ENCODE measurements around the gene TMEM219.
"Not testable (repeated sequence)": the region's sequence is repeated elsewhere in the genome, so short reads cannot be mapped to it uniquely, and the experiment has no call there.

TMEM219 gene

DNA sequence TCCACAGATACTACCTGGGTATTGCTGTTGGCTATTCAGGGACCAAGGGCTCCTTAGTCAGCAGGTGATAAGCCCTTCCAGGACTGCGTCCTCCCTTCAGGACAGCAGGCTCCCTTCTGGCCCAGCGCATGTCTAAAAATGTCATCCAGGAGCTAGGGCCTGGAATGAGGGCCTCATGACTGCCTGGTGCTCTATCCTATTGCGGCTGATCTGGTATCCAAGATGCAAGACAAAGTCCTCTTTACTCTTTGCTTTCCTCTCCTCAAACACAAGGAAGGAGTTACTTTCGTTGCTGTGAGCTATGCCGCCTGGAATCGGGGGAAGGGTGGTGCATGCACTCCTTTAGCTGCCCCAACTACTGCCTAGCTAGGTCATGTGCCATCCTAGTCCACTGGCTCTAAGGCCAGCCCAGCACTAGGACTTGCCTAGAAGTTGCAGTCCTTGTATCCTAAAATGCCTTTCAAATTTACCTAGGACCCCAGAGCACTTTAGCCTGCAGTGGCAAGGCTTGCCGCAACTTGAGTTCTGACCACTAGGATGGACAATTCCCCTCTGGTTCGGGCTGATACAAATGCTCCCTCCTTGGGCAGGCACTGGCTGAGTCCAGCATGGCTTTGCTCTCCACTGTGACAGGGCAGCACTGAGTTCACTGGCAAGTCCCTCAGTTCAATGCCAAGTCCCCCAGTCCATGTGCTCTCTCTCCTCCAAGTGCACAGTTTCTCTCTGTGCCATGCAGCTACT lies 10.1 kb upstream of the TMEM219 start:
- DNase-seq, result no peak

DNA sequence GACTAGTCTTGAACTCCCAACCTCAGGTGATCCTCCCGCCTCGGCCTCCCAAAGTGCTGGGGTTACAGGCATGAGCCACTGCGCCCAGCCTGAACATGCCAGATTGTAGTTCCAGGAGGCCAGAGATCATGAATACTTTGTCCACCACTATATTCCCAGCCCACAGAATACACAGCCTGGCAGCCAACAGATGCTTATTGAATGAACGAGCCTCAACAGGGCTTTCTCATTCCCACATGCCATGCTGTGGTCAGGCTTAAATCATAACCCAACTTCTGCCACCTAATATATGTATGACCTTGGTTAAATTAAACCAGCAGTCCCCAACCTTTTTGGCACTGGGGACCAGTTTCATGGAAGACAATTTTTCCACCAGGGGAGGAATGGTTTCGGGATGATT lies 3.1 kb upstream of the TMEM219 start:
- no peak for DNase-seq

GRCh38 chr16:29959293-29959692 lies 2.6 kb upstream of the TMEM219 start:
- DNase-seq, result no peak

DNA sequence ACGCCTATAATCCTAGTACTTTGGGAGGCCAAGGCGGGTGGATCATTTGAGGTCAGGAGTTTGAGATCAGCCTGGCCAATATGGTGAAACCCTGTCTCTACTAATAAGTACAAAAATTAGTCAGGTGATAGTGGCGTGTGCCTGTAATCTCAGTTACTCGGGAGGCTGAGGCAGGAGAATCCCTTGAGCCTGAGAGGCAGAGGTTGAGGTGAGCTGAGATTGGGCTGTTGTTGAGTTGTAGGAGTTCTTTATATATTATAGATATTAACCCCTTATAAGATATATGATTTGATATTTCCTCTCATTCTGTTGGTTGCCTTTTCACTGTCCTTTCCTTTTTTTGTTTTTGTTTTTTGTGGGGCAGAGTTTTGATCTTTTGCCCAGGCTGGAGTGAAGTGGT lies 2.1 kb upstream of the TMEM219 start:
- DNase-seq, result not testable (repeated sequence)

GRCh38 chr16:29961127-29961478 lies 776 bp upstream of the TMEM219 start:
- no peak for DNase-seq

DNA sequence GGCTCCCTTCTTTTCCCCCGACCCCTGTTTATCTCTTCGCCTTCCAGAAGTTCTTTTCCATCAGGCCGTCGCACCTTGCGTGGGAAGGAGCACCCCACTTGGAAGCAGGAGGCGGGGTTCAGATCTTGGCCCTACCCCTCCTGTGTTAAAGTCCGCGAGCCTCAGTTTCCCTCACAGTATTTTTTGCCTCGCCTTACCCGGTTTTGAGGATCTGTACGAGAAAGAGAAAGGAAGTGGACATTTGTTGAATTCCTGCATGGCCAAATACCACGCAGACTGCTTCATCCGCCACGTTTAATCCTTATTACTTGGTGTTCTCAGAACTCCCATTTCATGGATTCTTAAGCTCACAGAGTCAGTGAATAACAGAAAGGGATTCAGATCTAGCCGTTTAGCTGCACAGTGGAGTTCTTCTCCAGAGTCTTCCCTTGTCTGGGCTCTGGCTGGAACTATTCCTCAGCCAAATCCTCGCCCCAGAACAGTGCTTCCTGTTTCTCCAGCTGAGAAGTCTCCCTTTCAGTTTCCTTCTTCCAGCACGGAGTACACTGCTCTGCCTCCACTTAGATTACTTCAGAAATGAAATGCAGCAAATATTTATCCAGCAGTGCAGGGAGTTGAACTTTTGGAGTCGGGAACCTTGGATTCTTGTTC lies 590 bp downstream of the TMEM219 start:
- peak; percentile 9 for DNase-seq

DNA sequence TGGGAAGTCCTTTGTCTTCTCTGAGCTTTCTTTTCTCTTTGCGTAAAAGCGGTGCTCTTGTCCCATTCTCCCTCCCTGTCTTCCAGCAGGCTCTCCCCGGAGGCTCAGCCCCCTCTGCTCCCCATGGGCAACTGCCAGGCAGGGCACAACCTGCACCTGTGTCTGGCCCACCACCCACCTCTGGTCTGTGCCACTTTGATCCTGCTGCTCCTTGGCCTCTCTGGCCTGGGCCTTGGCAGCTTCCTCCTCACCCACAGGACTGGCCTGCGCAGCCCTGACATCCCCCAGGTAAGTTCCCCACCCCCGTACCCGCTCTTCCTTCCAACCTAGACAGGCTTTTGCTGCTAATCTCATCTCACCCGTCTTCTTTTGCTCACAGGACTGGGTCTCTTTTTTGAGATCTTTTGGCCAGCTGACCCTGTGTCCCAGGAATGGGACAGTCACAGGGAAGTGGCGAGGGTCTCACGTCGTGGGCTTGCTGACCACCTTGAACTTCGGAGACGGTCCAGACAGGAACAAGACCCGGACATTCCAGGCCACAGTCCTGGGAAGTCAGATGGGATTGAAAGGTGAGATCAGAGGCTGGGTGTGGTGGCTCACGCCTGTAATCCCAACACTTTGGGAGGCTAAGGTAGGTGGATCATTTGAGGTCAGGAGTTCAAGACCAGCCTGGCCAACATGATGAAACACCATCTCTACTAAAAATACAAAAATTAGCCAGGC lies 1.3 kb downstream of the TMEM219 start:
- no peak for DNase-seq

DNA sequence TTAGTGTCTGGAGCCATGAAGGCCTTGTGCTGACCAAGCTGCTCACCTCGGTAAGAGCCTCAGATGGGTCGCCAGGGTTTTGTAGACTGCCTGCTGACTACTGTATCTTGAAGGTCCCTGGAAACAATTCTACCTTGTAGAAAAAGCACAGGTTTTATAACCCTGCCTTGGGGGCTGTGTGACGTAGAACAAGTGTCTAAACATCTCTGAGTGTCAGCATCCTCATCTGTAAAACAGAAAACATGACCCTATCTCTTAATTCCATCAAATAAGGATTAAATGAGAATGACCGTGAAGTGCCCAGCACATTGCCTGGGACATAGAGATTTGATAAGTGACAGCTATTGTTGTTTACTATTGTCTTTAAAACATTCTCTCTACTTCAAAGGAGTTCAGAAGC lies 6.3 kb downstream of the TMEM219 start:
- no peak for DNase-seq

DNA sequence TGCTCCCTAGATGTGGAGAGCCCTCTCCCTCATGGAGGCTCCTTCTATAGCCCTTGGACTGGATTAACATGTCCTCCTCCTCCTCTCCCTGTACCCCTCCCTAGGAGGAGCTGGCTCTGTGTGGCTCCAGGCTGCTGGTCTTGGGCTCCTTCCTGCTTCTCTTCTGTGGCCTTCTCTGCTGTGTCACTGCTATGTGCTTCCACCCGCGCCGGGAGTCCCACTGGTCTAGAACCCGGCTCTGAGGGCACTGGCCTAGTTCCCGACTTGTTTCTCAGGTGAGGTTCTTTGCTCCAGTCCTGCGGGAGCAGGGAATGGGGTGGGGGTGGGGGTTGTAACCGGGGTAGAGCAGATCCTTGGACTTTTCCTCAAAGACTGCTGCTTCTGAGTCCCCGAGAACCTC lies 9.4 kb downstream of the TMEM219 start:
- DNase-seq, result no peak

- no peak for DNase-seq
These were observed 10.6 kb downstream of the TMEM219 start for GRCh38 chr16:29972500-29972899.

DNA sequence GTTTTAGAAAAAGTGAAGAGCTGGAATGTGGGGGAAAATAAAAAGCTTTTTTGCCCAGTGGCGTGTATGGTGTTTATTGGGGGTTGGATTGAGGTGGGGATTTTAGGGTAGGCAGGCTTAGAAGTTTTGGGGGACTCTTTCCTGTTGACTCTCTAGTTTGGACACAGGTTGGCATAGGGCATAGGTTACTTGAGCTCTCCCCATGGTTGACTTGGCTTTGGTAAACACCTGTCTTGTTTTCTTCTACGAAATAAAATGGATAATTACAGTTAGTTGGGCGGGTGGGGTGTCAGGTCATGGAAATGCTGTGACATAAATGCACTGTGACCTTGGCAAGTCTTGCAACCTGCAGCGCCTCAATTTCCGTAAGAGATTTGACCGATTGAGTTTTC lies 11.1 kb downstream of the TMEM219 start:
- DNase-seq, result no peak

DNA sequence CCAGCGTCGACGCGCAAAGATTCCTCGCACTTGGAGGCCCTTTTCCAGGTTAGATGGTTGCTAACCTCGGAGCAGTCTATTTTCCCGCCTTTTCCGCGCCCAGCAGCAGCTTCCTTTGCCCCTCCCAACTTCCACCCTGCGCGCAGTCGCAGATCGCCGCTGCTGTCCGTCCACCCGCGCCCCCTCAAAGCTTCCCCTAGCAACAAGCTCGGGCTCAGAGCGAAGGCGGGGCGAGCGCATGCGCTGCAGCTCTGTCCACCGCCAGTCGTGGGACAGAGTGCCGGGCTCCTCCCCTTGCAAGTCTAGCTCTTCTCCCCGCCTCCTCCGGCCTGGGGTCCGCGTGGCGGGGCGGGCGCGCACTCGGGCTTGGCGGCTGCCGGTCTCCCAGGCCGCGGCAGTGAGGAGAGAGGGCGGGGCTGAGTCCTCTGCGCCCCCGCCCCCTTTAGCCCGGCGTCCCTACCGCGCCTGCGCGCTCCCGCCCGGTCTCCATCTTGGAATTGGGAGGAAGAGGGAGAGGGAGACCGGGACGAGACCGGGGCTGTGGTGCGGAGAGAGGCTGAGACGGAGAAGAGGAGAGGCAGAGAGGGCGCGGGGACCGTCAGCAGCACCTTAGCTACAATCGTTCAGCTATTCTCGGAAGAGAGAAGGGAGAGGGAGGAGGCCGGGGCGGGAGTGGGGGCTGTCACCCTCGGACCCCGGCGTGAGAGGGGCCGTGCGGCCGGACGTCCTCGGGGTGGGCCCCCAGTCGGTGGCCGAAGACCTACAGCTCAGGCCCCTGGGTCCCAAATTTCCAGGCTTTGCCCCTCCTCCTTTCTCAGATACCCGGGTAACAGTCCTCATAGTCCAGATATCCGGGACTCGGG lies 11.7 kb downstream of the TMEM219 start, which contains the start of gene TAOK2:
TSS of gene TAOK2 (plus strand) at position 485 of the 863 bp plus-strand sequence. CDS start 3,905 bp downstream, outside the sequence.
- peak; percentile 99 for DNase-seq

GRCh38 chr16:29974291-29975133 lies 12.6 kb downstream of the TMEM219 start:
- no peak for DNase-seq

DNA sequence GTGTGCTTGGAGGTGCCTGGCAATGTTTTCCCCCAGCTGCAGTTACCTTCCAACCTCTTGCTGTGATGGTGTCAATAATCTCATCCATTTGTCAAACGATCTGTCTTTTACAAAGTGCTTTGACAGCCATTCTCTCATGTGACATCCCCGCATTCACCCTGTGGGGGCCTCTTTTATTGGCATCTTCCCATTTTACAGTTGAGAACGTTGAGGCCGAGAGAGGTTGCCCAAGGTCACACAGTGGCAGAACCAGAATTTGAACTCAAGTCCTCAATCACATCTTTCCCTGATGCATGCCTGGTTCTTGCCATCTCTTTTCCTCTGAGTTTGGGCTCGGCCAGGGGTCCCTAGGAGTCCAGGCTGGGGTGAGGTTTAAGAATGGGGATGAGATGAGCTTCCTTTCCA lies 13.3 kb downstream of the TMEM219 start:
- no peak for DNase-seq

GRCh38 chr16:29975811-29976511 lies 14.1 kb downstream of the TMEM219 start:
- DNase-seq, result no peak

- DNase-seq, result no peak
These were observed 15.4 kb downstream of the TMEM219 start for GRCh38 chr16:29977063-29977825.

GRCh38 chr16:29978081-29978480 lies 16.2 kb downstream of the TMEM219 start:
- no peak for DNase-seq

DNA sequence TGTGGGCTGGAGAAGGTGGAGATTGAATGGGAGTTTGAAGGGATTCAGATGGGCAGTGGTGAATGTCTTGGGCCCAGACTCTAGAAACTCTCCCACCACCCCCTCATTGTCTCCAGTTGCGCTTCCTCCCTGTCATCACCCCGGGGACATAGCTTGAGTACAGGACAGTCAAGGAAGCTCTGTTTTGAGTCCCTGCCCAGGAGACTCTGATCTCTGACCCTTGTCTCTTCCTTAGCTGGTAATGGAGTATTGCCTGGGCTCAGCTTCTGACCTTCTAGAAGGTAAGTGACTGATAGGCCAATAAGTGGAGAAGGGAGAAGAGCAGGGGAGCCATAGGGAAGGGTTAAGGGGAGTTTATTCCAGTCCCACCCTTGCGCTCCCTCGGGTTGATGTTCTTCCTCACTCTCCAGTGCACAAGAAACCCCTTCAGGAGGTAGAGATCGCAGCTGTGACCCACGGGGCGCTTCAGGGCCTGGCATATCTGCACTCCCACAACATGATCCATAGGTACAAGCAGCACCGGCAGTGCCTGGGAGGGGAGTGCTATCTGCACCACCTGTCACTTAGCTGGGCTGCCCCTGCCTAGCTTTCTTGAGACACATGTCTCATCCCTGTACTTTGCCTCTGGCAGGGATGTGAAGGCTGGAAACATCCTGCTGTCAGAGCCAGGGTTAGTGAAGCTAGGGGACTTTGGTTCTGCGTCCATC lies 16.8 kb downstream of the TMEM219 start:
- DNase-seq, result no peak

DNA sequence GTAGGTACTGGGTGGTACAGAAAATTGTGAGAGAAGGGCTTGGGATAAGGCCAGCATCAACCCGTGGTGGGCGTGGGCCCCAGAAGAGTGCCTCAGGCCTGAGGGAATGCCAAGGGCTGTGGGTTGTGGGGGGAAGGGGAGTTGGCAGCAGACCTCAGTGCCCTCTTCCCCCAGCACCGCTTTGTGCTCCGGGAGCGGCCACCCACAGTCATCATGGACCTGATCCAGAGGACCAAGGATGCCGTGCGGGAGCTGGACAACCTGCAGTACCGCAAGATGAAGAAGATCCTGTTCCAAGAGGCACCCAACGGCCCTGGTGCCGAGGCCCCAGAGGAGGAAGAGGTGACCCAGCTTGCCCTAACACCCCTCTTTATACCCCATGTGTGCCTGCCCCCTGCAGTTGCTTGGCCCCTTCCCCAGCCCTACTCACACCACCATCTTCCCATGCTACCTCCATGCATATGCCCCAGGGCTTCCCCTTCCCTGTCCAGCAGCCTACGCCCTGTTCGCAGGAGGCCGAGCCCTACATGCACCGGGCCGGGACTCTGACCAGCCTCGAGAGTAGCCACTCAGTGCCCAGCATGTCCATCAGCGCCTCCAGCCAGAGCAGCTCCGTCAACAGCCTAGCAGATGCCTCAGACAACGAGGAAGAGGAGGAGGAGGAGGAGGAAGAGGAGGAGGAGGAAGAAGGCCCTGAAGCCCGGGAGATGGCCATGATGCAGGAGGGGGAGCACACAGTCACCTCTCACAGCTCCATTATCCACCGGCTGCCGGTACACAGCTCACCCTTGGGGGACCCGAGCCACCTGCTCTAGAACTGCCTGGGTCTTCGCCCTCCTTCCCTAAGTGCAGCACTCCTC lies 20.9 kb downstream of the TMEM219 start:
- no peak for DNase-seq

Data from fibroblast of skin of right biceps (primary cell).